Measurements from ENCODE around the gene KRTAP4-11.

Gene KRTAP4-11

DNA sequence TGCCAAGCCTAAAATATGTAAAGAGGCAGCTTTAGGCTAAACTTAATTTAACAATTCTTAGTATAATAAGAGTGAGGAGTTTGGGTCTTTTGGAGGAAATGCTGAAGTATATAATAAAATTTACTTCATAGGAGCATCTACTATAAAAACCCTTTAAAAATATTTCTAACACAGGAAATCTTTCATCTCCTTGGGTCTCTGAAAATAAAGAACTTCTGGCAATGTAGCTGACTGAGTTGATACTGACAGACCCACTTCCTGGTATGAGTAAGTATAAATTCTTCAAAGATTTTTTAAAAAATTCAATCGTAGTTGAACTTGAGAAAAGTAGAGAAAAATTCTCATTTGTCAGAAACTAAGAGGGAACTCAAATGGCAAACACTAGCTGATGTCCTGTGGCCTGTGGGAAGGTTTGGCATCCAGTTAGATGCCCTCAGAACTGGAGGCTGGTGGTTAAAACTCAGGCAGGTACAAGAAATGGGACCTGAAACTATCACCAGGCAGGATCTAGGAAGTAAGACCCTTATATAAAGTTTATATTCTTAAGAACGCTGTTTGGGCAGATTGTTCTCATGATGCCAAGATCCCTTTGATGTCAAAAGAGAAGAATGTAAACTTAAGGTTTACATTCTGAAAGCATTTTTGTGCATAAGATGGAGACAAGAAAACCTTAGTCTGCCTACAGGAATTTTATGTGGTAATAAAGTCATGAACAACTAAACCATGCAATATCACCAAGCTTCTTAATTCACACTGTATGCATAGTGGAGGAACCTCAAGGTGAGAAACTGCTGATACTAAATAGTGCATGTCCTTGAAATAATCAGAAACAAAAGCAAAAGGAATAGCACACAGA is 15.9 kb upstream of the KRTAP4-11 start:
- no CpG with 5 or more reads among the region's 2 CpGs for WGBS, 2 donors (ENCODE audit: extremely low coverage in 2 of 2, insufficient read length in 2 of 2, insufficient replicate concordance in 1 of 2)

GRCh38 chr17:41131979-41132378 is 13.8 kb upstream of the KRTAP4-11 start:
- H3K79me1 ChIP-seq (ENCODE audit: low read depth, low read length), result no peaks in the 10 kb centered on the region
- H2BK15ac ChIP-seq (ENCODE audit: low read length), result no peak overlapping the region
- no peak overlapping the region for H2BK5ac ChIP-seq (ENCODE audit: low read length)
- no peak overlapping the region for H4K91ac ChIP-seq (ENCODE audit: low read depth, low read length, poor library complexity)
- no peak overlapping the region for H2BK12ac ChIP-seq (ENCODE audit: low read length)
- no peaks in the 10 kb centered on the region for H3K4me1 ChIP-seq (ENCODE audit: control insufficient read depth in 2 of 2, insufficient read depth in 1 of 2, low read depth in 1 of 2, low read length in 2 of 2)
- H3K9me3 ChIP-seq (replicated peaks in 1 of 2; ENCODE audit: control insufficient read depth in 2 of 2, insufficient read depth in 1 of 2, low read depth in 1 of 2, low read length in 2 of 2), result no peaks in the 10 kb centered on the region
- H3K23ac ChIP-seq (ENCODE audit: low read depth, low read length, poor library complexity), result no peak overlapping the region
- no peaks in the 10 kb centered on the region for H3K36me3 ChIP-seq (replicated peaks in 1 of 2; ENCODE audit: control insufficient read depth in 2 of 2, insufficient read depth in 2 of 2, low read length in 2 of 2)
- no CpG with 5 or more reads among the region's 3 CpGs for WGBS, 2 donors (ENCODE audit: extremely low coverage in 2 of 2, insufficient read length in 2 of 2, insufficient replicate concordance in 1 of 2)
- no peak overlapping the region for H2AFZ ChIP-seq (ENCODE audit: low read length)
- H2BK120ac ChIP-seq (ENCODE audit: low read depth, low read length), result no peak overlapping the region
- no peak overlapping the region for H3K9ac ChIP-seq (ENCODE audit: low read depth, low read length, poor library complexity)
- no peak overlapping the region for H3K14ac ChIP-seq (ENCODE audit: low read length)
- H3K27me3 ChIP-seq (ENCODE audit: control insufficient read depth in 3 of 3, insufficient read depth in 3 of 3, low read depth in 1 of 3, low read length in 3 of 3), result no peaks in the 10 kb centered on the region
- no peak overlapping the region for H3K4me3 ChIP-seq (ENCODE audit: low read length in 2 of 2)
- DNase-seq (ENCODE audit: low spot score), result no peak
- no peak overlapping the region for H3K18ac ChIP-seq (ENCODE audit: low read length)
- no peak overlapping the region for H4K8ac ChIP-seq (ENCODE audit: low read depth, low read length)
- H2AK5ac ChIP-seq (ENCODE audit: low read depth, low read length), result no peak overlapping the region
- H3K4ac ChIP-seq (ENCODE audit: low read length), result no peak overlapping the region
- H3K27ac ChIP-seq (replicated peaks; ENCODE audit: low read length), result no peak overlapping the region
- no peak overlapping the region for H3K4me2 ChIP-seq (ENCODE audit: insufficient read depth, low read length, poor library complexity, severe bottlenecking)

More for the DNA sequence above, 15.9 kb upstream of the KRTAP4-11 start:
- no peak overlapping the region for H3K14ac ChIP-seq (ENCODE audit: low read length)
- no peak overlapping the region for H2BK15ac ChIP-seq (ENCODE audit: low read length)
- no peak overlapping the region for H2BK5ac ChIP-seq (ENCODE audit: low read length)
- H2BK120ac ChIP-seq (ENCODE audit: low read depth, low read length), result no peak overlapping the region
- no peaks in the 10 kb centered on the region for H3K27me3 ChIP-seq (ENCODE audit: control insufficient read depth in 3 of 3, insufficient read depth in 3 of 3, low read depth in 1 of 3, low read length in 3 of 3)
- no peak overlapping the region for H3K4me2 ChIP-seq (ENCODE audit: insufficient read depth, low read length, poor library complexity, severe bottlenecking)
- no peak overlapping the region for H3K23ac ChIP-seq (ENCODE audit: low read depth, low read length, poor library complexity)
- no peaks in the 10 kb centered on the region for H3K36me3 ChIP-seq (replicated peaks in 1 of 2; ENCODE audit: control insufficient read depth in 2 of 2, insufficient read depth in 2 of 2, low read length in 2 of 2)
- H3K79me1 ChIP-seq (ENCODE audit: low read depth, low read length), result no peaks in the 10 kb centered on the region
- no peak for DNase-seq (ENCODE audit: low spot score)
- no peak overlapping the region for H3K4ac ChIP-seq (ENCODE audit: low read length)
- no peak overlapping the region for H3K4me3 ChIP-seq (ENCODE audit: low read length in 2 of 2)
- H2AK5ac ChIP-seq (ENCODE audit: low read depth, low read length), result no peak overlapping the region
- no peaks in the 10 kb centered on the region for H3K9me3 ChIP-seq (replicated peaks in 1 of 2; ENCODE audit: control insufficient read depth in 2 of 2, insufficient read depth in 1 of 2, low read depth in 1 of 2, low read length in 2 of 2)
- H2BK12ac ChIP-seq (ENCODE audit: low read length), result no peak overlapping the region
- H3K18ac ChIP-seq (ENCODE audit: low read length), result no peak overlapping the region
- no peak overlapping the region for H3K27ac ChIP-seq (replicated peaks; ENCODE audit: low read length)
- no peaks in the 10 kb centered on the region for H3K4me1 ChIP-seq (ENCODE audit: control insufficient read depth in 2 of 2, insufficient read depth in 1 of 2, low read depth in 1 of 2, low read length in 2 of 2)
- H3K9ac ChIP-seq (ENCODE audit: low read depth, low read length, poor library complexity), result no peak overlapping the region
- no peak overlapping the region for H4K8ac ChIP-seq (ENCODE audit: low read depth, low read length)
- no peak overlapping the region for H4K91ac ChIP-seq (ENCODE audit: low read depth, low read length, poor library complexity)
- no peak overlapping the region for H2AFZ ChIP-seq (ENCODE audit: low read length)

DNA sequence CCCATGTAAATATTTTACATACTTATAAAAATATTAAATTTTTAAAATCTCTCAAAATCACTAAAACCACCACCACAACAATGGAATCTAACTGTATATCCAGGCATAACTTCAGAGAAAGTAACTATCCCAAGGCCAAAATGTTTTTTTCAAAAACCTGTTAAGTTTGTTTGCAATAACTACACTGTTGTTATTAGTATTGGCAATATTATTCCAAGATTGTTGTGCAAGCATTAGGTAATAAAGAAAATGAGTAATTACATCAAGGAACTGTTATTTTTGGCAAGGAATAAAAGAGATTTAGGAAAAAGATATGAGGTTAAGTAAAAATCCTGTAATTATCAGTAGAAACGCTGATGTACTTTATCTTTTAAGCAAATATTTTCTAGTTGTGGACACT is 9.2 kb upstream of the KRTAP4-11 start:
- no peak for DNase-seq (ENCODE audit: low spot score)
- Histone ChIP-seq H3K23ac (ENCODE audit: low read depth, low read length, poor library complexity) (no peak overlapping the region), H3K27me3 (ENCODE audit: control insufficient read depth in 3 of 3, insufficient read depth in 3 of 3, low read depth in 1 of 3, low read length in 3 of 3) (no peaks in the 10 kb centered on the region), H3K36me3 (replicated peaks in 1 of 2; ENCODE audit: control insufficient read depth in 2 of 2, insufficient read depth in 2 of 2, low read length in 2 of 2) (no peaks in the 10 kb centered on the region), H3K79me1 (ENCODE audit: low read depth, low read length) (no peaks in the 10 kb centered on the region), H3K4me2 (ENCODE audit: insufficient read depth, low read length, poor library complexity, severe bottlenecking) (no peak overlapping the region), H3K4me3 (ENCODE audit: low read length in 2 of 2) (no peak overlapping the region), H3K9ac (ENCODE audit: low read depth, low read length, poor library complexity) (no peak overlapping the region), H4K8ac (ENCODE audit: low read depth, low read length) (no peak overlapping the region), H2BK120ac (ENCODE audit: low read depth, low read length) (no peak overlapping the region), H2BK12ac (ENCODE audit: low read length) (no peak overlapping the region), H2AFZ (ENCODE audit: low read length) (no peak overlapping the region), H3K9me3 (replicated peaks in 1 of 2; ENCODE audit: control insufficient read depth in 2 of 2, insufficient read depth in 1 of 2, low read depth in 1 of 2, low read length in 2 of 2) (no peaks in the 10 kb centered on the region), H4K91ac (ENCODE audit: low read depth, low read length, poor library complexity) (no peak overlapping the region), H2BK15ac (ENCODE audit: low read length) (no peak overlapping the region), H3K14ac (ENCODE audit: low read length) (no peak overlapping the region), H3K4me1 (ENCODE audit: control insufficient read depth in 2 of 2, insufficient read depth in 1 of 2, low read depth in 1 of 2, low read length in 2 of 2) (no peaks in the 10 kb centered on the region), H3K27ac (replicated peaks; ENCODE audit: low read length) (no peak overlapping the region), H3K18ac (ENCODE audit: low read length) (no peak overlapping the region), H3K4ac (ENCODE audit: low read length) (no peak overlapping the region), H2AK5ac (ENCODE audit: low read depth, low read length) (no peak overlapping the region), H2BK5ac (ENCODE audit: low read length) (no peak overlapping the region)
- WGBS, 2 donors (ENCODE audit: extremely low coverage in 2 of 2, insufficient read length in 2 of 2, insufficient replicate concordance in 1 of 2), result no CpG with 5 or more reads among the region's 1 CpG

- H3K9me3 ChIP-seq (replicated peaks in 1 of 2; ENCODE audit: control insufficient read depth in 2 of 2, insufficient read depth in 1 of 2, low read depth in 1 of 2, low read length in 2 of 2), result no peaks in the 10 kb centered on the region
These were observed 8.2 kb upstream of the KRTAP4-11 start for GRCh38 chr17:41126412-41126811.

More at GRCh38 chr17:41126412-41126811, 8.2 kb upstream of the KRTAP4-11 start:
- Histone ChIP-seq H3K4me2 (ENCODE audit: insufficient read depth, low read length, poor library complexity, severe bottlenecking) (no peak overlapping the region), H4K8ac (ENCODE audit: low read depth, low read length) (no peak overlapping the region), H2BK120ac (ENCODE audit: low read depth, low read length) (no peak overlapping the region), H3K18ac (ENCODE audit: low read length) (no peak overlapping the region), H3K4me3 (ENCODE audit: low read length in 2 of 2) (no peak overlapping the region), H3K79me1 (ENCODE audit: low read depth, low read length) (no peaks in the 10 kb centered on the region), H3K36me3 (replicated peaks in 1 of 2; ENCODE audit: control insufficient read depth in 2 of 2, insufficient read depth in 2 of 2, low read length in 2 of 2) (no peaks in the 10 kb centered on the region), H3K9ac (ENCODE audit: low read depth, low read length, poor library complexity) (no peak overlapping the region), H3K27ac (replicated peaks; ENCODE audit: low read length) (no peak overlapping the region), H3K4ac (ENCODE audit: low read length) (no peak overlapping the region), H3K4me1 (ENCODE audit: control insufficient read depth in 2 of 2, insufficient read depth in 1 of 2, low read depth in 1 of 2, low read length in 2 of 2) (no peaks in the 10 kb centered on the region), H2AFZ (ENCODE audit: low read length) (no peak overlapping the region), H2BK12ac (ENCODE audit: low read length) (no peak overlapping the region), H2BK15ac (ENCODE audit: low read length) (no peak overlapping the region), H4K91ac (ENCODE audit: low read depth, low read length, poor library complexity) (no peak overlapping the region), H3K27me3 (ENCODE audit: control insufficient read depth in 3 of 3, insufficient read depth in 3 of 3, low read depth in 1 of 3, low read length in 3 of 3) (no peaks in the 10 kb centered on the region), H3K14ac (ENCODE audit: low read length) (no peak overlapping the region), H2BK5ac (ENCODE audit: low read length) (no peak overlapping the region), H3K23ac (ENCODE audit: low read depth, low read length, poor library complexity) (no peak overlapping the region), H2AK5ac (ENCODE audit: low read depth, low read length) (no peak overlapping the region)
- WGBS, 2 donors (ENCODE audit: extremely low coverage in 2 of 2, insufficient read length in 2 of 2, insufficient replicate concordance in 1 of 2), result no CpG with 5 or more reads among the region's 3 CpGs
- no peak for DNase-seq (ENCODE audit: low spot score)
